ENCODE measurements around the gene PPM1F.

DNA sequence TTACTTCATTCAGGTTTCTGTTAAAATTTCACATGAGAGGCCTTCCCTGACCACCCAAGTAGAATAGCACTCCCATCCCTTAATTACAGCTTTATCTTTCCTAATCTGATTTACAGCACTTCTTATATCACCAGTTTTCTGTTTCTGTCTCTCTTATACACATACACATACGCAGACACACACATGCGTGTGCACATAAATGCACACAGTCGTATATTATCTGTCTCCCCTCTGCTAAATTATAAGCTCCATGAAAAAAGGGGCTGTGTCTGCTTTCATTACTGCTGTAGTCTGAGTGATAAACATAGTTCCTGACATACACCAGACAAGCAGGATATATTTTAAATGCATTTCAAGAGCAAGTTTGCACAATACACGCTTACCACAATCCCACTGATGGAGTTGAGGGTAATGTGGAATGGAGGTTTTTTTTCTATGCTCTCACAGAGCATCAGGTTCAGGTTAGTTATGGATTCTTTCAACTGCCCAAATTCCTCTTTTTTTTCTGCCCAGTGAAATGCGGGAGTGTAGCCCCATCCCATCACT is 43.6 kb upstream of the PPM1F start:
- TF ChIP-seq, protein P1, sequence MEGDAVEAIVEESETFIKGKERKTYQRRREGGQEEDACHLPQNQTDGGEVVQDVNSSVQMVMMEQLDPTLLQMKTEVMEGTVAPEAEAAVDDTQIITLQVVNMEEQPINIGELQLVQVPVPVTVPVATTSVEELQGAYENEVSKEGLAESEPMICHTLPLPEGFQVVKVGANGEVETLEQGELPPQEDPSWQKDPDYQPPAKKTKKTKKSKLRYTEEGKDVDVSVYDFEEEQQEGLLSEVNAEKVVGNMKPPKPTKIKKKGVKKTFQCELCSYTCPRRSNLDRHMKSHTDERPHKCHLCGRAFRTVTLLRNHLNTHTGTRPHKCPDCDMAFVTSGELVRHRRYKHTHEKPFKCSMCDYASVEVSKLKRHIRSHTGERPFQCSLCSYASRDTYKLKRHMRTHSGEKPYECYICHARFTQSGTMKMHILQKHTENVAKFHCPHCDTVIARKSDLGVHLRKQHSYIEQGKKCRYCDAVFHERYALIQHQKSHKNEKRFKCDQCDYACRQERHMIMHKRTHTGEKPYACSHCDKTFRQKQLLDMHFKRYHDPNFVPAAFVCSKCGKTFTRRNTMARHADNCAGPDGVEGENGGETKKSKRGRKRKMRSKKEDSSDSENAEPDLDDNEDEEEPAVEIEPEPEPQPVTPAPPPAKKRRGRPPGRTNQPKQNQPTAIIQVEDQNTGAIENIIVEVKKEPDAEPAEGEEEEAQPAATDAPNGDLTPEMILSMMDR (conservative IDR thresholded peaks at IDR 0.05 in 1 of 2, IDR thresholded peaks at IDR 0.05 in 1 of 2; ENCODE audit: low read depth in 1 of 2, low read length in 2 of 2) = no peak
- no peak for TF ChIP-seq EZH2 (IDR thresholded peaks at IDR 0.05; ENCODE audit: low read length, missing control alignments)
